ENCODE measurements around the gene GSG1.
"Not testable (repeated sequence)": the region's sequence is repeated elsewhere in the genome, so short reads cannot be mapped to it uniquely, and the experiment has no call there.

GSG1 gene

GRCh38 chr12:13090054-13090453, 13.4 kb downstream of the GSG1 start:
- DNase-seq: no peak

GRCh38 chr12:13088496-13088895, 15.0 kb downstream of the GSG1 start:
- no peak for DNase-seq

- DNase-seq: no peak
These were observed 15.7 kb downstream of the GSG1 start for GRCh38 chr12:13087766-13088165.

DNA sequence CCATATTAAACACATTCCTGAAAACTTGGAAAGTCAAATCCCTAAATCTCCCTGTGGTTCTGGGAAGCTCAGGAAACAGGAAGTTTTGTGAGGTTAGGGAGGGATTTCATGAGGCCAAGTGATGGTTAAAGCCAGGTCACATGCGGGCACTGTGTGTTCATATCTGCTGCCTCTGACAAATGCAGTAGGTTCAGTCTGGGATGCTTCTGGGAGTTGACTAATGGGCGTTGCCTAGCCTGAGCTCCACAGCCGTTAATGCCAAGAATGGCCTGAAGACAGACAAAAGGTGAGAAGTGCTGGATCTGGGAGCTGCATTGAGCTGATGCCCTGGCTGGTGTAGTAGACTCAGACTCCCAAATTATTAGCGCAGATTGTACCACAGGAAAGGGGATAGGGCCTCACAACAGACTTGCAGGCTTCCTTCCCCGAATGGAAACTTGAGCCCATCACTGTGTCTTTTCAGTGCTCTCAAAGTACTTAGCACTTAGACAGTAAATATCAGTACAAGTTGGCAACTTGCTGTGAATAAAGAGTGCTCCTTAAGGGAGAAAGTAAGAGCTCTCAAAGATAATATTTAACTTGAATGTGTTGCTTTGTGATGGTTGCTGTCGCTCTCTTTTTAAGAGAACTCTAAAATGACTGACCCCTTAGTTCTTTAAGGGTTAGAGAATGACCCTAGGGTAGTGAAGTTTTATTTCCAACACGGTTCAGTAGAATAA, 17.3 kb downstream of the GSG1 start:
- DNase-seq: no peak

DNA sequence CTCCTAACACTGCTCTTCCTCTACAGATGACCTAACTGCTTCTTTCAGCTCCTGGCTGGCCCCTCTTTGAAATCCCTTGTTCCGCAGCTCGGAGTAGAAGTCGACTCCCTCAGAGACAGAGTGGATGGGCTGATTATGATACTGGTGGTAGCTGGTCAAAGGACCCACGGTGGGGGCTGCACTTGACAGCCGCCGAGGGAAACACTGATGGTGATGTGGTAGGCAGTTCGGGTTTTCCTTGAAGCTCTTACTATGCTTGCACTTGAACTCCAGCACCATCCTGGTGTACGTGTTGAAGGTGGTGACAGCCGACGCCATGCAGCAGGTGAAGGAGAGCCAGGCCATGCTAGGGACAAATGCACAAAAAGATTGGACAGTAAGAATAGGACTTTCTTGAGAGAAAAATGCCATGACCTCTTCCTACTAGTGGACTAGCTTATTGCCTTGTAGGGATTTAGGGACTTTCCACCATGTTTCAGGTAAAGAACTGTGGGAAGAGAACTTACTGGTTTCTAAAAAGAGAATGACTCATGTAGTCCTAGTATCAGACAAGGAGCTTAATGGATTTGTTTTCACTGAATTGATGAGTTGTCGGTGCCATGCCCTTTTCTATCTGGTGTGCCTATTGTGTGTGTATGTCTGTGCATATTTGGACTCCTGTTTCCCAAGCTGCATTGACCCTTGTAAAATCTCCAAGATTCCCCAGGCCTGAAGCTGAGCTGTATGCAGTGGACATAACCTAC, 18.4 kb downstream of the GSG1 start:
- DNase-seq: no peak

DNA sequence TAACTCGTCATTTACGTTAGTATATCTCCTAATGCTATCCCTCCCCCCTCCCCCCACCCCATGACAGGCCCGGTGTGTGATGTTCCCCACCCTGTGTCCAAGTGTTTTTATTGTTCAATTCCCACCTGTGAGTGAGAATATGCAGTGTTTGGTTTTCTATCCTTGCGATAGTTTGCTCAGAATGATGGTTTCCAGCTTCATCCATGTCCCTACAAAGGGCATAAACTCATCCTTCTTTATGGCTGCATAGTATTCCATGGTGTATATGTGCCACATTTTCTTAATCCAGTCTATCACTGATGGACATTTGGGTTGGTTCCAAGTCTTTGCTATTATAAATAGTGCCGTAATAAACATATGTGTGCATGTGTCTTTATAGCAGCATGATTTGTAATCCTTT, 19.8 kb downstream of the GSG1 start:
- not testable (repeated sequence) for DNase-seq

GRCh38 chr12:13082861-13083260, 20.6 kb downstream of the GSG1 start:
- DNase-seq: no peak

- no peak for DNase-seq
These were observed 23.2 kb downstream of the GSG1 start for GRCh38 chr12:13080266-13080665.

DNA sequence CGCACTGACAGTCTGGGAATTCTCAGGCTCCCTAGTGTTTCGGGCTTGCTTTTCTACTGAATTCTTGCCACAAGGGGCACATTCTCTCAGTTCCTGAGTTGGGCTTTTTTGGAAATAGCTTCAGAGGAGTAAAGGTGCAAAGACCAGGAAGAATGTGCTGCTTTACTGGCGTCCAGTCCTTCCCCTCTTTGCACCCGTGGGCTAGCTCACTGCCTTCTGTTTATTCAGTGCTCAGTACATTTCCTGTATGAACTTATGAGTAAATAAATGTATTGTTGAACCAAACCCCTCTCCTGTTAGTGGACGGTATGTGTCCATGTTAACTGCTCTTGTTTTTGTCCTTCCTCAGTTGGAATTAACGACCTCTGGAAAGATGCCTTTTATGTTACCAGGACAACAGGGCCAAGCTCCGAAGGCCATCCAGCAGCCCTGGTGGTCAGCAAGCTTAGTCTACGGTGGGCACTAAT, 24.0 kb downstream of the GSG1 start:
- no peak for DNase-seq

GRCh38 chr12:13075786-13076570, 27.5 kb downstream of the GSG1 start:
- no peak for DNase-seq

GRCh38 chr12:13075118-13075480, 28.4 kb downstream of the GSG1 start:
- no peak for DNase-seq

DNA sequence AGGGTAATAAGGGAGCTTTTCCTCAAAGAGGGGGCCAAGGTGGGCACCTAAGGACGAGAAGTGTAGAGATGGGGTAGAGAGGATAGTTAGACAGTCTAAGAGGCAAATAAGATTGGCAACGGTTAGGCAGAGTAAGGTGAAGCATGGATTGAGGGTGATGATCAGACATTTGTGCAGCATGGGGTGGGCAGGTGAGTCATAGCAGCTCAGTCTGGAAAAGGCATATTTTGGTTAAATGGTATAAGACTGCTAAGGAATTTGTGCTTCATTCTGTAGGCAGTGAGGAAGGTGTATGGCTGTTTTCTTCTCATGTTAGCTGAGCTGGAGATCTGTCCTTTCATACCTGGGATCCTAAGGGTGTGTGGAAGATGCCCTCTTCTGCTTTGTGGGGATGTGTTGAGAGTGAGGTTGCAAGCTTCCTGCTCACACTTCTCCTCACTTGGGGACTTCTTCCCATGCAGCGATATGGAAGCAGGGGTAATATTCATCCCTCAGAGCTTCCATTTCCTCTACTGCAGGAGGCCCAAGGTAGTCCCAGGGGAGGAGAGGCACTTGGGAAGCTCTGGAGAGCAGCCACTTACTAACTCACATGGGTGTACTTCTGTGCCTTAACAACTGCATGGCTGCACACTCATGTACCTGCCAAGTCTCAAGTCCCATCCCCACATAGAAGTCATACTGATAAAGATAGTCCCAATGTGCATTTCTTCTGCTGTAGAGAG, 28.9 kb downstream of the GSG1 start:
- no peak for DNase-seq

GRCh38 chr12:13073173-13073572, 30.3 kb downstream of the GSG1 start:
- no peak for DNase-seq

DNA sequence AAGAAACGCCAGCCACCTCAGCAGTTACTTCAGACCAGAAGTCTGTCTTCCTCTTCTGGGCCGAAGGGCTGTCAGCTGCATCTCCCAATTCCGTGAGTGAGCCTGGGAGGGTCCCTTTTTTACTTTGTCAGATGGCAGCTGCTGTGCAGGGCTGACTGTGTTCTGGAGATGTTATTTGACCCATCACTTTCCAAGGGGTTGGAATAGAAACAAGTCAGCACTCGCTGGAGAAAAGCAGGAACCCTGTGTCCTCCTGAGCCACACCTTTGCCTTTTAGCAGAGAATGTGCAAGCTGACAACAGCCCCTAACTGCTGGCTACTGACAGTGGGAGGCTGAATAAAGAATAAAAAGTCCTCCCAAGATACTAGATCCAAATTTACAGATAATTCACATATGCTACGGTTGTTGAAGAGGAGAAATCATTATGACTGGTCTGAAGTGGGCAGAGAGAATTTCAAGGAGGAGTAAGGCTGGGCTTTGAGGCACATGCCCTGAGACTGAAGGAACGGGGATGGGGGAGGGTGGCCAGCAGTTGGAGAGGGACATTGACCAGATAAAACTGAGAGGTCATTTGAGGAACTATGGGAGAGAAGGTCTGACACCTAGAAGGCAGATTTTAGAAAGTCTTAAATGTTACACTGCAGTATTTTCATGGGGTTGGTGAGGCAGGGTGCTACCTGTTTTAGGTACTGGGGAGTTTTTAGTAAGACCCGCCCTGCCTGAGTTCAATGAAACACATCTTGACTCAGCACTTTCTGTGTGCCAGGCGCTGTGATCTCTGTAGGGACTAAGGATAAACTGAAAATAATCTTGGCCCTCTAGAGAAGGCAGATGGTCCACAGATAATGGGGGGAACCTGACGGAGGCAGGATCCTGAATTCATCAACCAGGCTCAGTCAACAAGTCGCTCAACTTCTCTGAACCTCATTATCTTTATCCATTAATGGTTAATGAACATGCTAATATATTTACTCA, 31.9 kb downstream of the GSG1 start:
- DNase-seq: no peak

- no peak for DNase-seq
These were observed 34.1 kb downstream of the GSG1 start for GRCh38 chr12:13069380-13069779.

DNA sequence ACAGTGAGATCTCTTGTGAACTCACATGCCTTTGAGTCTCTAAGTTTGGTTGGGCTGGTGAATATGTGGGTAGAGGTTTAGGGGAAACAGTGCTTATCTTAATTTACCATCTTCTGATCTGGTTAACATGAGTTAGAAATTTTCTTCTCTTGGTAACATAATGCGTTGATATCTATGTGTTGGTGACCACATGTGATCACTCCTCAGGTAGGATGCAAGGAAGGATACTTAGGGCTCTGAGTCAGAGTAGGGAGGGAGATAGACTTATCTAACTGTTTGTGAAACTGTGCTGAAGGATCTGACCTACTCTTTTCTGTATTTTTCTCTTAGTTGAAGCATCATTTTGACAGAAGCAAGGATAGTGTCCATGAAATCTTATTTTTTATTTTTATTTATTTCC, 36.1 kb downstream of the GSG1 start:
- no peak for DNase-seq

DNA sequence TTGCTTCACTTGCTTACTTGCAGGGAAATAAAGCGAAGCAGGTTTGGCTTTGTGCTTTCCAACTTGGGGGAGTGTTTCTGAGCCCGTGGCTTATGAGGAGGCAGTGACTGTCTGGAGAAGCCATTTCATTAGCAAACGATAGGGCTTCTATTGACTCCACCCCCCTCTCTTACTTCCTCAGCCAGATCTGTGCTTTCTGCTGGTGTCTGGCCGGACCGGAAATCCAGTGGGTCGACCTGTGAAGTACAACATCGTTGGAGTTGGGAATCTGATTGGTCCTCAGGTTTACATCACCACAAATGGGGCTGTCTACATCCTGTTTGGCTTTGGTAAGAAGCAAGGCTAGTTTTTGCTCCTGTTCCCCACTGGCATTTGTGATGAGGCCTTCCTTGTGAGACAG, 37.0 kb downstream of the GSG1 start:
- no peak for DNase-seq

GRCh38 chr12:13066014-13066413, 37.5 kb downstream of the GSG1 start:
- DNase-seq: no peak

DNA sequence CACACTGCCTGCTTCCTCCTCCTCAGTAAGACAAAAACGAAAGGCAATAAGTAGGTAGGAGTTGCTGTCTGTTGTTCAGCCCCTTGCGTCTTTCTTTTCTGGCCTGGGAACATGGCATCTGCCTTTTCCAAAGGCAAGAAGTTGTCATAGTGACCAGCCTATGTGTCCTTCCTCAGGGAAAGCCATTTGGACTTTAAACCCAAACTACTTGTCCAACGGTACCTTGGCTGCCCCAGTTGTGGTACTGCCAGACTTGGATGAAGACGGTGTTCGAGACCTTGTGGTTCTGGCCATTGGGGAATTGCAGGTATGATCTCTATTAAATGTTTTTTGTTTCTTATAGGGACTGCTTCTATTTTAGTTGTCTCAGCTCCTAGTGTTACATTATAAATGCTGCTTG, 40.8 kb downstream of the GSG1 start:
- DNase-seq: no peak

- no peak for DNase-seq
These were observed 42.1 kb downstream of the GSG1 start for GRCh38 chr12:13061377-13061776.

DNA sequence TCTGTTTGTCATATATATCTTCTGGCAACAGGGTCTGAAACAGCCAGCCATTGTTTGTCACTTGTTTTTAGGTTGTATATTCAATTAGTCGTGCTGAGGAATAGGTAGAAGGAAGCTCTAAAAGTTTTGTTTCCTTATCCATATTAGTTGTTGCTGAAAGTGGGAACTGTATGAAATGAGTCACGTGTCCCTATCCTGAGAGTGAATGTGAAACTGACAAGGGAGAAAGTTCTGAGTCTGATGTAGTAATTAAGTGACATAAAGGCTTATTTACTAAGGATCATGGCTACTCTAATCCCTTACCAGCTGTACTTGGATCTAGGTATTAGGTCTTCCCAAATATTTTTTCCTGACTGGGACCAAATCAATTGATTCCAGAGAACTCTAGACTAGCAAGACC, 42.9 kb downstream of the GSG1 start:
- DNase-seq: no peak

DNA sequence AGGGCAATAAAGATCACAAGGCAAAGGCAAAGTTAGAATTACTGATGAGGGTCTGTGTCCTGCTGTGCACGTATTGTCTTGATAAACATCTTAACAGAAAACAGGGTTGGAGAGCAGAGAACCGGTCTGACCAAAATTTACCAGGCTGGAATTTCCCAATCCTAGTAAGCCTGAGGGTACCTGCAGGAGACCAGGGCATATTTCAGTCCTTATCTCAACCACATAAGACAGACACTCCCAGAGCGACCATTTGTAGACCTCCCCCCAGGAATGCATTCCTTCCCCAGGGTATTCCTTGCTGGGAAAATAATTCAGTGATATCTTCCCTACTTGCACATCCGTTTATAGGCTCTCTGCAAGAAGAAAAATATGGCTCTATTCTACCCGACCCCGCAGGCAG, 49.9 kb downstream of the GSG1 start:
- not testable (repeated sequence) for DNase-seq

All from T-helper 9 cell (primary cell).